HEK293T (cell line): ENCODE measurements around the gene ENPP6.

Experiments used
- L3MBTL2 ChIP-seq: fragments of 450-650 bp; conservative IDR thresholded peaks from 2 replicates; pipeline ENCODE4 v1.6.1; 2016; ENCODE audit warnings: mild to moderate bottlenecking
- SP1 ChIP-seq: fragments of 450-650 bp; IDR thresholded peaks from 2 replicates; pipeline ENCODE4 v1.6.1; 2017

- TF ChIP-seq SP1 (no peak), L3MBTL2 (no peak)
These were observed 159.6 kb downstream of the ENPP6 start for GRCh38 chr4:184058026-184058425.
